Neuron (in vitro differentiated cells): ENCODE results near the gene CCDC88C.

Experiments
- H2AFZ ChIP-seq: one replicate; pipeline ENCODE4 v1.6.1; 2013; ENCODE audit warnings: low read depth, mild to moderate bottlenecking, inconsistent platforms, low read length, moderate library complexity
- H3K27me3 ChIP-seq: one replicate; pipeline ENCODE4 v1.6.1; 2013; ENCODE audit warnings: low read length; ENCODE audit not compliant: insufficient read depth
- H3K36me3 ChIP-seq: one replicate; pipeline ENCODE4 v1.6.1; 2013; ENCODE audit warnings: low read length; ENCODE audit not compliant: insufficient read depth
- H3K4me1 ChIP-seq: one replicate; pipeline ENCODE4 v1.6.1; 2013; ENCODE audit warnings: low read length; ENCODE audit not compliant: insufficient read depth
- H3K4me3 ChIP-seq: 2 replicates; pipeline ENCODE4 v1.5.1; 2013; ENCODE audit warnings: mild to moderate bottlenecking, low read length, moderate library complexity
- H3K9me3 ChIP-seq: one replicate; pipeline ENCODE4 v1.6.1; 2013; ENCODE audit warnings: low read length

The CCDC88C gene

DNA sequence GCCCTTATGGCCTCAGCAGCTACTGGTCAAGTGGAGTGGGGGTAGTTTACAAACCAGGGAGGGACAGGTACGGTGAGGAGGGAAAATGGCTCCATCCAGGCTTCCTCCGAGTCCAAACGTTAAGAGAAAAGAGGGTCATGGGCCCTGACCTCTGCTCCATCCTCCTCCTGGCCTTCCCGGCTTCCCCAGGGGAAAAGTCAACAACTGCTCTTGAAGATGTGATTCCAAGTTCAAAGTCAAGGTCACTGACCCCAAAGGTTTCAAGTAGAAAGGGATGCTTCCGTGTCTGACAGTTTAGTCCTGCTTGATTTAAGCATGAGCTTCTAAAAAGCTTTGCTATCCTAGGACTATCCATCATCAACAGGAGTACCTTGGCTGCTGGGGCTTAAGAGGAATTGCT, 28.5 kb downstream of the CCDC88C start:
- Histone ChIP-seq H3K4me1 (peaks cover 20% of the 10 kb centered on the region), H3K9me3 (peaks cover under 1% of the 10 kb centered on the region), H3K4me3 (no peak overlapping the region), H2AFZ (no peak overlapping the region), H3K36me3 (no peaks in the 10 kb centered on the region), H3K27me3 (no peaks in the 10 kb centered on the region)

DNA sequence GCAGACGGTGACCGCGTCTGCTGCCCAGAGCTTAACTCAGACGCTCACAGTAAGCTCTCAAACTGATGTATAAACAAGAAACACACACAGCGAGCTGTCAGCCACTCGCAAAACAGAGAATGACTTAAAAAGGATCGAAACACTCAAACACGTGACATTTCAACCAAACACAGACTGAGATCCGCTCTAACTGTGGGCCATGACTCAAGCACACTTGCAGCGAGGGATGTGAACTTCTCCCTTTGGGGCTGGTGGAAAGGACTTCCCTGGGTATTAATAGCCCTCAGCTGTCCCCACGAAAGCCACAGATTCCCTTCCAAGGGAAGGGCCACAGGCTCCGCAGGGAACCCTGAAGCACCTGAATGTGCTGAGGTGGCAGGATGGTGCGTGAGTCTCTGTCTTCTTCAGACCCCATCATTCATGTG, 29.1 kb downstream of the CCDC88C start:
- H3K9me3 ChIP-seq: no peaks in the 10 kb centered on the region
- H3K4me3 ChIP-seq: no peak overlapping the region
- H3K4me1 ChIP-seq: peaks cover 20% of the 10 kb centered on the region
- H3K27me3 ChIP-seq: no peaks in the 10 kb centered on the region
- H2AFZ ChIP-seq: no peak overlapping the region
- H3K36me3 ChIP-seq: no peaks in the 10 kb centered on the region

DNA sequence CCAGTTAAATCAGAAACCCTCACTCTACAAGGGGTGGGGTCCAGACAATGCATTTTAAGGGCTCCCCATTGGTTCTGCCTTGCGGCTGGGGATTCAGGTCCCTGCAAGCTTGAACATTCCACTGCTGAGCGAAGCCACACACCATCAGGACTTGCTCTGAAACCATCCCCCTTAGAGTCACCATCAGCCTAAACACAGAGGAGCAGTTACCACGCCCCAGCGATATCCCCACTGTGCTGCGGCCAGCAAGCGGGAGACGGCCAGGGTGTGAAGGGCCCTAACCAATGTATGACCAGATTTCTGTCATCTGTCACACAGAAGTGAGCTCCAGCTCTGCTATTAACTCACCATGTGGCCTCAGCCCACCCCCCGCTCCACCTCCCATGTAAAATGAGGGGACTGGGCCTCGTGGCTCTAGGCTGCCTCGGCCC, 29.7 kb downstream of the CCDC88C start:
- Histone ChIP-seq H3K4me3 (no peak overlapping the region), H3K9me3 (no peaks in the 10 kb centered on the region), H2AFZ (no peak overlapping the region), H3K36me3 (no peaks in the 10 kb centered on the region), H3K27me3 (no peaks in the 10 kb centered on the region), H3K4me1 (peaks cover 20% of the 10 kb centered on the region)

GRCh38 chr14:91387169-91387835, 30.3 kb downstream of the CCDC88C start:
- peaks cover 15% of the 10 kb centered on the region for H3K4me1 ChIP-seq
- H3K27me3 ChIP-seq: no peaks in the 10 kb centered on the region
- H3K4me3 ChIP-seq: no peak overlapping the region
- H3K9me3 ChIP-seq: no peaks in the 10 kb centered on the region
- no peaks in the 10 kb centered on the region for H3K36me3 ChIP-seq
- no peak overlapping the region for H2AFZ ChIP-seq

DNA sequence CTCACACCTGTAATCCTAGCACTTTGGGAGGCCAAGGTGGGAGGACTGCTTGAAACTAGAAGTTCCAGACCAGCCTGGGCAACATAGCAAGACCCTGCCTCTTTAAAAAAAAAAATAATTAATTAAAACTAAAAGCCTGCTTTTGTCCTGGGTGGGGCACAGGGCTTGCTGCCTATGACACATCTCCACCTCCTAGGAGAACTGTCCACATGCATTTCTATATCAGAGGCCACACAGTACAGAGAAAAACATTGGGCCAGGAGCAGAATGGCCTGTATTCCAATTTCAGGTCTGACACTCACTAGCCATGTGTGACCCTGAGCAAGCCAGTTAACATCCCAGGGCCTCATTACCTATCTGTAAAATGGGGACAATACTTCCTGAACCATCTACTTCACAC, 31.9 kb downstream of the CCDC88C start:
- Histone ChIP-seq H2AFZ (no peak overlapping the region), H3K9me3 (no peaks in the 10 kb centered on the region), H3K4me1 (peaks cover 15% of the 10 kb centered on the region), H3K27me3 (no peaks in the 10 kb centered on the region), H3K36me3 (no peaks in the 10 kb centered on the region), H3K4me3 (no peak overlapping the region)

DNA sequence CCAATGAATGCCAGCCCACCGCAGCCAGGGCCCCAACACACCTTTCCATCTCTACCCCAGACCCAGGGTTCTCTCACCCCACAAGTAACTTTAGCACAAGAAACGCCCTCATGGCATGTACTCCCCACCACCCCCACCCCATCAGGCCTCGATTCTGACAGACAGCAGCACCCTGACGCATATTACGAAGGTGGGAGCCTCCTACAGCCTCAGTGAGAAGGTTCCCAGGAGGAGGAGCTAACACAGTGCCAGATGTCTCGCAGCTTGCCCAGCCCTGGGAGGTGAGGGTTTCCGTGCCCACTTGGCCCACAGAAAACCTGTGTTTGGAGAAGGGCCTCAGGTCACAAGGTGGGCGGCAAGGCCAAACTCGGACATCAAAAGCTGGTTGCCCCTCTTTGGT, 32.4 kb downstream of the CCDC88C start:
- no peak overlapping the region for H2AFZ ChIP-seq
- no peak overlapping the region for H3K4me3 ChIP-seq
- no peaks in the 10 kb centered on the region for H3K27me3 ChIP-seq
- H3K36me3 ChIP-seq: no peaks in the 10 kb centered on the region
- H3K9me3 ChIP-seq: no peaks in the 10 kb centered on the region
- peaks cover 15% of the 10 kb centered on the region for H3K4me1 ChIP-seq

DNA sequence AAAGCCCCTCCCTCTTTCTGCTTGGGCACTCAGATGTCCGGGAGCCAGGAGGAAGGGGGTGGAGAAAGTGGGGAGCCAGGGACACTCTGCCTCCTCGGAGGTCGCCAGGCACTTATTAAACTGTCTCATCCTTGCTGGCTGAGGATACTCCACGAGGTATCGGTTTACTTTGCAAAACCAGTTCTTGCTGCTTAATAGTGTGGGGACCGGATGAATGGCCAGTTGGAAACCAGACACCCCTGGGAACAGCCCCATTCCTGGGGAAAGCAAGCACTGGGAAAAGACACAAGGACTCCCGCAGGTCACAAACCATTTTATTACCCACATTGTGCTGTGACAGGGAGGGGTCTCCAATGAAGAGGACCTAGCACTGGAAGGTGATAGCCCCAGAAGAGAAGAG, 34.2 kb downstream of the CCDC88C start:
- Histone ChIP-seq H2AFZ (no peak overlapping the region), H3K4me3 (no peak overlapping the region), H3K36me3 (peaks cover 5% of the 10 kb centered on the region), H3K4me1 (peaks cover 13% of the 10 kb centered on the region), H3K9me3 (no peaks in the 10 kb centered on the region), H3K27me3 (no peaks in the 10 kb centered on the region)

GRCh38 chr14:91381801-91382670, 35.6 kb downstream of the CCDC88C start:
- Histone ChIP-seq H3K36me3 (peaks cover 5% of the 10 kb centered on the region), H3K4me1 (peaks cover 12% of the 10 kb centered on the region), H2AFZ (no peak overlapping the region), H3K9me3 (no peaks in the 10 kb centered on the region), H3K4me3 (no peak overlapping the region), H3K27me3 (no peaks in the 10 kb centered on the region)

DNA sequence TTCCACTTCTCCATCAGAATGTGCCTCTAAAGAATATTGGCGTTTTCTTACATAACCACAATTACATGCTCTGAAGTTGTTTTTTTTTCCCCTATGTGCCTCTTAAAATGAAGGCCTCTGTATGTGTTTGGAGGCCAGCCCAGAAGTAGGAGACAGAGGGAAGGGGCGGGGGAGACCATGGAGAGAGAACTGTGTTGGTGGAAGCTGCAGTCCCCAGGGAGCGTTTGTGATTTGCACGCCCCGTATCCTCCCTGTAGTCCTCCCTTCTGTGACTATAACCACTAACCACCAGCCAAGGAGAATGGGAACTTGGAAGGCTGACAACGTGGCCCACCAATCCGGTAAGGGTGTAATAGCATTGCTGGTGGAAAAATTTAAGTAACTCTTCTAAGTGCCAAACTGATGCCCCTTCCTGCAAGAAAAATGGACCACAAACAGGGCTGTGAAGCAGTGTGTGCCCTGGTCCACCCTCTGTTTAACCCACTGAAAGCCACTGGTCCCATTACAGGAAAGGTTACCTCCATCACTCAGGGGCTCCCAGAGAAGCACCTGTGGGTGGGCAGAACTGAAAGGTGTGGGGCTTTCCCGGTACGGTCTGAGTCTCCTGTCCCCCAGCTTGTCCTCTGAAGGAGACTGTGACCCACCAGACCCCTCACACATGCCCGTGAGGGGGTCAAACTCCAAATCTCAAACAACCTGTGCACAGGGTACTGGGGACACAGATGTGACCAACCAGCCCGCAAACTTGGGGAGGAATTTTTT, 36.8 kb downstream of the CCDC88C start:
- no peak overlapping the region for H2AFZ ChIP-seq
- H3K27me3 ChIP-seq: no peaks in the 10 kb centered on the region
- peaks cover 12% of the 10 kb centered on the region for H3K4me1 ChIP-seq
- H3K36me3 ChIP-seq: peaks cover 5% of the 10 kb centered on the region
- no peaks in the 10 kb centered on the region for H3K9me3 ChIP-seq
- no peak overlapping the region for H3K4me3 ChIP-seq

GRCh38 chr14:91380123-91380522, 37.5 kb downstream of the CCDC88C start:
- no peak overlapping the region for H2AFZ ChIP-seq
- H3K4me3 ChIP-seq: no peak overlapping the region
- peaks cover 17% of the 10 kb centered on the region for H3K4me1 ChIP-seq
- H3K36me3 ChIP-seq: peaks cover 5% of the 10 kb centered on the region
- H3K9me3 ChIP-seq: no peaks in the 10 kb centered on the region
- no peaks in the 10 kb centered on the region for H3K27me3 ChIP-seq

DNA sequence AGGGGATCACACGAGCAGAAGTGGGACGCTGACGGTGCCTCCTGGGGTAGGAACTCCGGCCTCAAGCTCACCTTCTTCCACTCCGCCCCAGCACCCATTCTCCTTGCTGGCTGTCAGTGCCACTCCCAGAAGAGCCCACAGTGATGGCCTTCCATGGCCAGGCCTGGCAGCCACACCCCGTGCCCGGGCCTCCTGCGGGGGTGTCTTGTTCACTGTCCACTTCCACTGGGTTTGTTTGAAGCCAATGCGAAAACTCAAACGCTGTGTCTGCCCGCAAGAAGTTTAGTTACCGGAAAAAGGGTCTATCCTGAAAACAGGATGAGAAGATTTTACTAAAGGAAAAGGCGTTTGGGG, 38.1 kb downstream of the CCDC88C start:
- H3K27me3 ChIP-seq: no peaks in the 10 kb centered on the region
- peaks cover 22% of the 10 kb centered on the region for H3K4me1 ChIP-seq
- no peak overlapping the region for H2AFZ ChIP-seq

DNA sequence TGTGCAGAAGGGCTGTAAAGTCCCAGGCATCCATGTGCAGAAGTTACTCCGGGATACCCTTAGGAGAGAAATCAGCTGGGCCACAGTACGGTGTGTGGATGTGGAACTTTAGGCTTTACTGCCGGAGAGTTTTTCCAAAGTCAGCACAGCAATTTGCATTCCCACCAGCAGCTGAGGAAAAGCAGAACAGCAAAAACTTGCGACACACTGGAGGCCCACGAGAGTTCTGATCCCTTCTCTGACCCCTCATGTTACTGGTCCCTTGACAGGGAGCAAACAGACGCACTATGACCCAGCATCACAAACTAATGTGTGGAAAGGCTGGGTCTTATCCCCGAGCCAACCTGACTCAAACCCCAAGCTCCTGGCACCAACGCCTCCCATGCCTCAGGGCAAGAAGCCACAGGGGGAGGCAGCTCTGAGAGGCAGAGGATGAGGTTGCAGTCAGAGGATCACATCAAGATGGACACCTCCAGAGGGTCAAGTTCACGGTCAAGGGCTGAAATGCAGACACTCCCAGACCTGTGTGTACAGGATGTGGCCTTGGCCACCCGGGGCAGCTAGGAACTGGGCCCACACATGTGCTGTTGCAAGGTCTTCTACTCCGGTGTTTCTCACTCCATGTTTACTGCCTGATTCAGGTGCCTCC, 38.6 kb downstream of the CCDC88C start:
- Histone ChIP-seq H2AFZ (no peak overlapping the region), H3K4me1 (peaks cover 27% of the 10 kb centered on the region), H3K27me3 (no peaks in the 10 kb centered on the region), H3K36me3 (peaks cover 5% of the 10 kb centered on the region), H3K9me3 (no peaks in the 10 kb centered on the region), H3K4me3 (no peak overlapping the region)

More for the DNA sequence above, 38.1 kb downstream of the CCDC88C start:
- Histone ChIP-seq H3K9me3 (no peaks in the 10 kb centered on the region), H3K36me3 (peaks cover 5% of the 10 kb centered on the region), H3K4me3 (no peak overlapping the region)
